ENCODE data around the gene DTX3.

DNA sequence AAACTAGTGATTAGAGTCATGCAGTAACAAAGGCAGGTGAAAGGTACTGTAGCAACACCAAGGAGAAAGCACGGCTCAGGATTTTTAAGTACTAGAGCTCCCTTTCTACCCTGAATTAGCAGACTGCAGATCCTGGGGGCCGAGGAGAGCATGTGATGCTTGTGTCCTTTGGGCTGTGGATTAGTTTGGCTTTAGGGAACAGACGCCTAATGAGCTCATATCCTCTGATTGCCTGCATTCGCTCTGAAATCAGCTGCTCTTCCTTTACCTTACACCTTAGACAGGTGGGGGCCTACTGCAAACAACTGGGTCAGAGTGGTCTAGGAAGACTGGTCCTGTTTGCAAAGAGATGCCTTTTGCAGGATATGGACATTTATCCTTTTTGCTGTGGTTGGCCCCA is 11.4 kb upstream of the DTX3 start:
- TF ChIP-seq CTCF (conservative IDR thresholded peaks at IDR 0.05; ENCODE audit: low read depth, low read length) (no peak), EZH2phosphoT487 (IDR thresholded peaks at IDR 0.05; ENCODE audit: borderline replicate concordance, low read length) (no peak)
